AG09319 (cell line): ENCODE results near the gene CPSF4.
A peak's percentile ranks its signal among the peaks of the same experiment; 100 is the strongest.

Experiments
- DNase-seq: peaks from one replicate; pipeline ENCODE4 v3.0.0-alpha.2; 2010; ENCODE audit warnings: low read depth; ENCODE audit errors: extremely low read depth
- TF ChIP-seq, protein P1 (sequence below): IDR thresholded peaks from 2 replicates; pipeline ENCODE4 v1.5.1; 2011; ENCODE audit warnings: low read depth, mild to moderate bottlenecking, inconsistent platforms, low read length, moderate library complexity

CPSF4 gene

DNA sequence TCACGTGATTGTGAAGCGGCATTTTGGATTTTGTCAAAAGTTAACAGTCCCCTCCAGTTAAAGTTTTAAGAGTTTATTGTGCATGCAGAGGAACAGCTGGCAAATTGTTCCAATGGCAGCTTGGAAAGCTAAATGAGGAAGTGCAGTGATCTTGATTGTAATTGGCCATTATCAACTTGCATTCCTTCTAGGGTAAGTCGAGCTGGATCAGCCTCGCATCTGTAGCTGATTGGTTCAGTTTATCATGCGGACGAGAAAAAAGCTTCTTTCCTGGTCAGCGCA is 34.5 kb downstream of the CPSF4 start:
- DNase-seq, result peak; percentile 24

DNA sequence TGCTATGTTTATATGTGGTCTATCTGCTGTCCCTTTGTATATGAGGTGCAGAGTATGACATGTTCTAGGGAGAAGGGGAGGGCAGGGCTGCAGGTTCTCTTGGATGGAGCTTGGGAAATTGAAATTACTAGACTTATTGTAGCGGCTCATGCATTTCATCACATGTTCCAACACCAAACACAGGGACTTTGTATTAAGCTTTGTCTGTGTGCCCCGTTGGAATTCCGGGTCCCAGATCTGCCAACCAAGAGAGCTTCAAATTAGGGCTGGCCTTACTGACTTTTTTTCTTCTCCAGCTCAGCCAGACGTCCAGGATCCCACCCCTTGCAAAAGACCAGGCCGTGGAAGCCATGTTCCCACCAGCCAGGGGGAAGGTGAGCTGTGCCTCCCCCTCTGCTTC is 37.4 kb downstream of the CPSF4 start:
- no peak for DNase-seq
- TF ChIP-seq, protein P1, sequence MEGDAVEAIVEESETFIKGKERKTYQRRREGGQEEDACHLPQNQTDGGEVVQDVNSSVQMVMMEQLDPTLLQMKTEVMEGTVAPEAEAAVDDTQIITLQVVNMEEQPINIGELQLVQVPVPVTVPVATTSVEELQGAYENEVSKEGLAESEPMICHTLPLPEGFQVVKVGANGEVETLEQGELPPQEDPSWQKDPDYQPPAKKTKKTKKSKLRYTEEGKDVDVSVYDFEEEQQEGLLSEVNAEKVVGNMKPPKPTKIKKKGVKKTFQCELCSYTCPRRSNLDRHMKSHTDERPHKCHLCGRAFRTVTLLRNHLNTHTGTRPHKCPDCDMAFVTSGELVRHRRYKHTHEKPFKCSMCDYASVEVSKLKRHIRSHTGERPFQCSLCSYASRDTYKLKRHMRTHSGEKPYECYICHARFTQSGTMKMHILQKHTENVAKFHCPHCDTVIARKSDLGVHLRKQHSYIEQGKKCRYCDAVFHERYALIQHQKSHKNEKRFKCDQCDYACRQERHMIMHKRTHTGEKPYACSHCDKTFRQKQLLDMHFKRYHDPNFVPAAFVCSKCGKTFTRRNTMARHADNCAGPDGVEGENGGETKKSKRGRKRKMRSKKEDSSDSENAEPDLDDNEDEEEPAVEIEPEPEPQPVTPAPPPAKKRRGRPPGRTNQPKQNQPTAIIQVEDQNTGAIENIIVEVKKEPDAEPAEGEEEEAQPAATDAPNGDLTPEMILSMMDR, result no peak

More for the DNA sequence above, 34.5 kb downstream of the CPSF4 start:
- TF ChIP-seq, protein P1, result no peak

- TF ChIP-seq, protein P1, result no peak
- no peak for DNase-seq
Observed at GRCh38 chr7:99478464-99479440, 40.0 kb downstream of the CPSF4 start.

- TF ChIP-seq, protein P1, result no peak
- no peak for DNase-seq
Observed at GRCh38 chr7:99485094-99485493, 46.4 kb downstream of the CPSF4 start.

- DNase-seq, result no peak
- TF ChIP-seq, protein P1, result no peak
Observed at GRCh38 chr7:99489235-99489634, 50.5 kb downstream of the CPSF4 start.

- DNase-seq, result no peak
- TF ChIP-seq, protein P1, result no peak
Observed at GRCh38 chr7:99490878-99491277, 52.1 kb downstream of the CPSF4 start.

DNA sequence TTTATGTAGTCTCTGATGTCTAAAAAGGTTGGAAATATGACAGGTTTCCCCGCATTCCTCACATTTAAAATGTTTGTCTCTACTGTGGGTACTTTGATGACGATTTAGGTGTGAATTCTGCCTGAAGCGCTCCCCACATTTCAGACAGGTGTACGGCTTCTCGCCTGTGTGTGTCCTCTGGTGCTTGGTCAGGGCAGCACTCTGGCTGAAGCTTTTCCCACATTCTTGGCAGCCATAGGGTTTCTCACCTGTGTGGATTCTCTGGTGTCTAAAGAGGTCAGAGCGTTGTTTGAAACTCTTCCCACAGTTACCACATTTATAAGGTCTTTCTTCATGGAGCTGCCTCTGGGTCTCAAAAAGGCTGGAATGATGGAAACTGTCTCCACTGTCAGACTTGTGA is 55.1 kb downstream of the CPSF4 start:
- TF ChIP-seq, protein P1, result no peak
- DNase-seq, result no peak
